GM10248 (cell line): Measurements from ENCODE around the gene PDCD7.

ENCODE experiments used
- CTCF ChIA-PET: fragments of 300-600 bp; sonication (Branson Sonifier 250); formaldehyde crosslinking; extraction: SDS; loops from one replicate; lab custom pipeline; 2021; ENCODE audit warnings: antibody characterized with exemption; lab: Yijun Ruan, JAX
- POLR2A ChIA-PET: fragments of 350-650 bp; sonication (Branson Sonifier 250); formaldehyde crosslinking; extraction: SDS; loops from one replicate; lab custom pipeline; 2020; ENCODE audit warnings: antibody characterized with exemption; lab: Yijun Ruan, JAX
- DNase-seq: peaks from one replicate; pipeline ENCODE4 v3.0.0; 2012; ENCODE audit errors: extremely low spot score
- CTCF ChIP-seq: IDR thresholded peaks from 2 replicates; pipeline ENCODE4 v1.5.1; 2012; ENCODE audit warnings: mild to moderate bottlenecking, low read depth; ENCODE audit errors: extremely low read depth, missing control alignments, control extremely low read depth

The PDCD7 gene

GRCh38 chr15:65072027-65072426, 61.6 kb downstream of the PDCD7 start:
- POLR2A ChIA-PET, result no interaction called here
- CTCF ChIA-PET, result interaction anchor here (1.2 to 10.5 kb wide), 3 partner anchors 19 to 341 kb away, joined by 3 to 72 read pairs (median 3); no protein-coding TSS in a partner anchor

GRCh38 chr15:65071381-65071811, 62.2 kb downstream of the PDCD7 start:
- POLR2A ChIA-PET, result no interaction called here

More at GRCh38 chr15:65072027-65072426, 61.6 kb downstream of the PDCD7 start:
- DNase-seq, result no peak
- no peak for TF ChIP-seq CTCF

GRCh38 chr15:65069779-65070546, 63.6 kb downstream of the PDCD7 start:
- DNase-seq, result no peak
- POLR2A ChIA-PET, result no interaction called here
- no peak for TF ChIP-seq CTCF
- CTCF ChIA-PET, result interaction anchor here (1.0 to 10.5 kb wide), 7 partner anchors 8 to 59 kb away, joined by 3 to 72 read pairs (median 7); partner anchors contain the start of gene KBTBD13

More at GRCh38 chr15:65071381-65071811, 62.2 kb downstream of the PDCD7 start:
- CTCF ChIA-PET, result interaction anchor here (0.8 to 10.5 kb wide), 3 partner anchors 9 to 37 kb away, joined by 3 to 72 read pairs (median 4); no protein-coding TSS in a partner anchor
- no peak for TF ChIP-seq CTCF
- DNase-seq, result no peak

GRCh38 chr15:65069179-65069578, 64.4 kb downstream of the PDCD7 start:
- ChIA-PET POLR2A (no interaction called here), CTCF (interaction anchor here (1.0 to 10.5 kb wide), 9 partner anchors 8 to 316 kb away, joined by 3 to 72 read pairs (median 6); partner anchors contain the start of gene KBTBD13)
- no peak for TF ChIP-seq CTCF
- DNase-seq, result no peak

- POLR2A ChIA-PET, result interaction anchor here (0.6 kb wide), 1 partner anchor 264 kb away, joined by 5 read pairs; no protein-coding TSS in a partner anchor
- CTCF ChIA-PET, result interaction anchor here (1.0 to 10.5 kb wide), 6 partner anchors 9 to 337 kb away, joined by 3 to 72 read pairs (median 6); partner anchors contain the start of gene KBTBD13
- no peak for DNase-seq
- TF ChIP-seq CTCF, result no peak
These were observed 65.2 kb downstream of the PDCD7 start for GRCh38 chr15:65068403-65068788.

- ChIA-PET POLR2A (no interaction called here), CTCF (interaction anchor here (1.0 to 10.5 kb wide), 6 partner anchors 10 to 337 kb away, joined by 3 to 72 read pairs (median 5); partner anchors contain the start of gene KBTBD13)
- TF ChIP-seq CTCF, result no peak
- DNase-seq, result no peak
These were observed 65.8 kb downstream of the PDCD7 start, which contains the start of gene RASL12 for GRCh38 chr15:65067645-65068402. Gene RASL12 (minus strand): TSS chr15:65067991. CDS start chr15:65067835, 156 bp downstream.
